Kidney (tissue), 14 donors: ENCODE measurements around the gene TMEM239. TPM values are rescaled to one million over a fixed set of nuclear protein-coding genes. Genes with fewer than 3 reads are reported as not detected.

Source experiments
- DNase-seq, 5 donors: peaks; one replicate each; pipeline ENCODE4 v3.0.0-alpha.2; 2013 to 2020
- FAIRE-seq: peaks from 2 replicates; lab custom pipeline; 2012; peaks lifted over from hg19 to GRCh38; lab: Jason Lieb, UNC
- H3K27ac ChIP-seq, 2 donors: one replicate each; pipeline ENCODE4 v1.7.0; 2013; ENCODE audit warnings: low read depth in 2 of 2, low read length in 2 of 2, inconsistent platforms in 1 of 2
- H3K27me3 ChIP-seq: one replicate; pipeline ENCODE4 v1.7.1; 2013; ENCODE audit warnings: low read length, inconsistent platforms; ENCODE audit not compliant: control insufficient read depth, insufficient read depth
- H3K36me3 ChIP-seq, 3 donors: one replicate each; pipeline versions ENCODE4 v1.7.0 to v1.7.1; 2013; ENCODE audit warnings: low read length in 3 of 3, control low read depth in 1 of 3, inconsistent platforms in 1 of 3; ENCODE audit not compliant: insufficient read depth in 3 of 3, control insufficient read depth in 2 of 3
- H3K4me1 ChIP-seq, 3 donors: one replicate each; pipeline versions ENCODE4 v1.7.0 to v1.7.1; 2013; ENCODE audit warnings: low read length in 3 of 3, inconsistent platforms in 1 of 3, low read depth in 1 of 3; ENCODE audit not compliant: control insufficient read depth in 2 of 3, insufficient read depth in 2 of 3
- H3K4me3 ChIP-seq, 3 donors: one replicate each; pipeline versions ENCODE4 v1.7.0 to v1.8.1; 2013; ENCODE audit warnings: low read length in 3 of 3, control low read depth in 1 of 3, inconsistent platforms in 1 of 3
- H3K9ac ChIP-seq, 3 donors: one replicate each; pipeline versions ENCODE4 v1.7.0 to v1.7.1; 2013; ENCODE audit warnings: low read length in 3 of 3, control low read depth in 1 of 3, inconsistent platforms in 1 of 3
- H3K9me3 ChIP-seq, 3 donors: one replicate each; pipeline versions ENCODE4 v1.7.0 to v1.7.1; 2013; ENCODE audit warnings: low read length in 3 of 3, control low read depth in 1 of 3, inconsistent platforms in 1 of 3; ENCODE audit not compliant: control insufficient read depth in 2 of 3, insufficient read depth in 1 of 3
- CTCF ChIP-seq: IDR thresholded peaks from 3 replicates; pipeline ENCODE4 v1.5.1; 2012; ENCODE audit warnings: mild to moderate bottlenecking, moderate library complexity, borderline replicate concordance; ENCODE audit not compliant: insufficient read depth; ENCODE audit errors: extremely low read depth
- intact Hi-C: fragments of 100-400 bp; cut with DNase I; formaldehyde crosslinking; loops from one replicate; pipeline ENCODE4 v1.11.1; 2022
- polyA plus RNA-seq: library from polyadenylated mRNA; stranded (reverse); fragments of 350-450 nt; fragmentation: Illumina TruSeq; extraction: RNeasy Lipid Tissue Mini Kit (QIAGEN cat#74804); gene quantifications from one replicate; pipeline ENCODE4 v1.2.3, GENCODE V29; 2014; ENCODE audit warnings: low read depth, low replicate concordance; ENCODE audit not compliant: insufficient read depth
- total RNA-seq: library from RNA; stranded (reverse); fragmentation: NEBNext Ultra II Directional; extraction: Animal tissue kit (Norgen Biotek cat#: 25700); gene quantifications from one replicate; pipeline ENCODE4 v1.2.1, GENCODE V29; 2021
- donor health status: control.
- donor health status: control.
- donor health status: control.
- donor health status: control.
- donor health status: control.
- donor health status: DM: yes; HTN: yes; CAD: no.
- donor health status: Normal renal cell carcinoma (clear cell type).

TMEM239 gene
- total and polyA plus RNA-seq, 2 donors from 2014 or later, result not detected

DNA sequence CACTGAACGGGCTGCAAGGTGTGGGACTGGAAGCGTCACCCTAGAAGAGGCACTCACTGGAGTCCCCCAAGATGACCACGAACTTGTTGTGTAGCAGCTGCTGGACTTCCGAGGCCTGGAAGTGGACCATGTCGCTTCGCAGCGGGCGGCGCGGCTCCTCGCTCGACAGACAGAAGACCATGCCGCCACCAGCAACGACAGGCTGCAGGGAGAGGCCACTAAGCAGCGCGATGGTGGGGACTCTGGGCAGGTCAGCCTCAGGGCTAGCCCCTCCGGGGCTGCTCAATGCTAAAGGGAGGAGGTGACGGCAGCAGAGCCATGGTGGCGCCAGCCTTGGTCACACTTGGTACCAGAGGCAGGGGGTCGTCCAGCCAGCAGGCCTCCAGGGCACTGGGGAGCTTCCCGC lies 23.6 kb downstream of the TMEM239 start:
- H3K9me3 ChIP-seq, result no peaks in the 10 kb centered on the region
- peaks cover 0 to 2% (median 0%) of the 10 kb centered on the region in 3 donors for H3K36me3 ChIP-seq
- peaks cover 0 to 9% (median 0%) of the 10 kb centered on the region in 3 donors for H3K4me1 ChIP-seq
- H3K27ac ChIP-seq, result no peak overlapping the region
- H3K4me3 ChIP-seq, result peak overlapping the region in 2 of 3 donors; percentile 16 to 81
- peak in 2 of 5 donors; percentile 82 to 84 for DNase-seq
- FAIRE-seq, result no peak
- no peaks in the 10 kb centered on the region for H3K27me3 ChIP-seq
- no peak for TF ChIP-seq CTCF
- intact Hi-C loops, result no loop called here
- peak overlapping the region in 1 of 3 donors; percentile 70 for H3K9ac ChIP-seq

- Histone ChIP-seq H3K9ac (peak within 1 kb of the TSS; percentile 24 to 78 (median 54)), H3K4me3 (peak within 1 kb of the TSS; percentile 40 to 84 (median 81)), H3K27ac (peak within 1 kb of the TSS; percentile 73 to 86), H3K27me3 (no peaks in the 10 kb centered on the region), H3K36me3 (peaks cover 0 to 2% (median 0%) of the 10 kb centered on the region in 3 donors), H3K9me3 (no peaks in the 10 kb centered on the region), H3K4me1 (peaks cover 0 to 9% (median 0%) of the 10 kb centered on the region in 3 donors)
- TF ChIP-seq CTCF, result no peak
- DNase-seq (peak; percentile 93 to 97 (median 94)), FAIRE-seq (no peak)
- intact Hi-C loops, result no loop called here
Observed at GRCh38 chr20:2840138-2840966, 24.2 kb downstream of the TMEM239 start, which contains the start of the genes PCED1A and VPS16. TSS of gene PCED1A (minus strand) at chr20:2840655. CDS start at chr20:2839912, 743 bp downstream. TSS of gene VPS16 (plus strand) at chr20:2840745. CDS start at chr20:2840775, 30 bp downstream.

- Histone ChIP-seq H3K9ac (peak overlapping the region; percentile 23 to 78 (median 54)), H3K27me3 (no peaks in the 10 kb centered on the region), H3K4me3 (peak overlapping the region; percentile 40 to 84 (median 81)), H3K27ac (peak overlapping the region; percentile 22 to 52), H3K36me3 (peaks cover 0 to 2% (median 0%) of the 10 kb centered on the region in 3 donors), H3K4me1 (peaks cover 0 to 9% (median 0%) of the 10 kb centered on the region in 3 donors), H3K9me3 (no peaks in the 10 kb centered on the region)
- FAIRE-seq, result no peak
- intact Hi-C loops, result no loop called here
- DNase-seq, result peak; percentile 48 to 90 (median 67)
- TF ChIP-seq CTCF, result no peak
Observed at GRCh38 chr20:2840967-2841531, 24.9 kb downstream of the TMEM239 start.
